ENCODE measurements around the gene MPZ. TPM values are rescaled to one million over a fixed set of nuclear protein-coding genes. Genes with fewer than 3 reads are reported as not detected.

MPZ gene
- total RNA-seq, 1 donor from 2014 or later = 2.5 TPM

- Histone ChIP-seq H3K4me3 (no peak overlapping the region), H3K9me3 (no peaks in the 10 kb centered on the region), H3K4me1 (no peaks in the 10 kb centered on the region), H3K36me3 (no peaks in the 10 kb centered on the region), H3K27me3 (no peaks in the 10 kb centered on the region), H3K27ac (no peak overlapping the region)
- ATAC-seq (no peak), DNase-seq (no peak)
- TF ChIP-seq, protein P1, sequence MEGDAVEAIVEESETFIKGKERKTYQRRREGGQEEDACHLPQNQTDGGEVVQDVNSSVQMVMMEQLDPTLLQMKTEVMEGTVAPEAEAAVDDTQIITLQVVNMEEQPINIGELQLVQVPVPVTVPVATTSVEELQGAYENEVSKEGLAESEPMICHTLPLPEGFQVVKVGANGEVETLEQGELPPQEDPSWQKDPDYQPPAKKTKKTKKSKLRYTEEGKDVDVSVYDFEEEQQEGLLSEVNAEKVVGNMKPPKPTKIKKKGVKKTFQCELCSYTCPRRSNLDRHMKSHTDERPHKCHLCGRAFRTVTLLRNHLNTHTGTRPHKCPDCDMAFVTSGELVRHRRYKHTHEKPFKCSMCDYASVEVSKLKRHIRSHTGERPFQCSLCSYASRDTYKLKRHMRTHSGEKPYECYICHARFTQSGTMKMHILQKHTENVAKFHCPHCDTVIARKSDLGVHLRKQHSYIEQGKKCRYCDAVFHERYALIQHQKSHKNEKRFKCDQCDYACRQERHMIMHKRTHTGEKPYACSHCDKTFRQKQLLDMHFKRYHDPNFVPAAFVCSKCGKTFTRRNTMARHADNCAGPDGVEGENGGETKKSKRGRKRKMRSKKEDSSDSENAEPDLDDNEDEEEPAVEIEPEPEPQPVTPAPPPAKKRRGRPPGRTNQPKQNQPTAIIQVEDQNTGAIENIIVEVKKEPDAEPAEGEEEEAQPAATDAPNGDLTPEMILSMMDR (IDR thresholded peaks at IDR 0.05) = no peak
- intact Hi-C loops (cut with DNase I) = no loop called here
Observed at GRCh38 chr1:161297415-161297814, 12.4 kb downstream of the MPZ start.

DNA sequence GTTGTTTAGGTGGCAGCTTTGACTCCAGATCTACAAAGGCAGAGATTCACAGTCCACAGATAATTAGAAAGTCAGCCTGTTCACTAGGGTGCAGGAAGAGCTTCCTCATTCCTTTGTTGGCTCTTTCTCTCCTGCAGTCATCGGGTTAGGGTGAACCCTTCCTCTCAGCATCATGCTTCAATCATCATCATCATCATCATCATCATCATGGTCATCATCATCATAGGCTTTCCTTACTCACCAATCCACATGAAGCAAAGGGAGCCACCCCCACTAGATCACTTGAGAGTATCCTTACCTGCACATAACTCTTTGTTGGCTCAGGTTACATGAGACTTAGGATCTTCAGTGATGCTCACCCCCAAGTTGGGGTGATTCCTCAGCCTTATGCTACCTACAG is 19.0 kb downstream of the MPZ start:
- Histone ChIP-seq H3K4me3 (no peak overlapping the region), H3K27ac (no peak overlapping the region), H3K4me1 (no peaks in the 10 kb centered on the region), H3K27me3 (no peaks in the 10 kb centered on the region), H3K36me3 (no peaks in the 10 kb centered on the region), H3K9me3 (no peaks in the 10 kb centered on the region)
- ATAC-seq = no peak
- DNase-seq = no peak
- intact Hi-C loops (cut with DNase I) = no loop called here
- TF ChIP-seq, protein P1 (IDR thresholded peaks at IDR 0.05) = no peak

DNA sequence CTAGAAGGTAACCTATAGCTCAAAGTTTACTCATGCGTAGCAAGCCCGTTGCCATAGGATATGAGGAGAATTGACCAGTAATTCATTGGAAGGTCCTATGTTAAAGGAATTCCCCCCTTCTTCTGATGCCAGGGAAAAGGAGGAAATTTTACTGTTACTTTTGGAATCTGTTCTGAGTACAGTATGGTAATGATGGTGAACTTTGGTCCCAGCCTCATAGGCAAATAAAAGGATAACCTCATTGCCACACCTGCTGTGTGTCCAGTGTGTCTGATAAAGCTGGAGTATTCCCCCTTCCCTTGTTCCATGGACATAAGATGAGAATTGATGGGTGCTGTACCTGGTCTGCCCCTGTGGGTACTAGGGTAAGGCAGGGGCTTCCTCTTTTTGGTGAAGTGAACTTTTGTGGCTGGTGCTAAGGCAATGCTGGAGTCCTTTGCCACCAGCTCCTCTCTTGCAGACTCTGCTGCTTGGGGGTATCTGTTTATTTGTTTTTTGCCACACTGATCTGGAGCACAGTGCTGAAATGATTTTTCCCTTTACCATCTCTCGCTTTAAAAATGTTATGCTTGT is 22.2 kb downstream of the MPZ start:
- DNase-seq (no peak), ATAC-seq (no peak)
- Histone ChIP-seq H3K36me3 (no peaks in the 10 kb centered on the region), H3K4me3 (no peak overlapping the region), H3K27ac (no peak overlapping the region), H3K4me1 (no peaks in the 10 kb centered on the region), H3K9me3 (no peaks in the 10 kb centered on the region), H3K27me3 (no peaks in the 10 kb centered on the region)
- TF ChIP-seq, protein P1 (IDR thresholded peaks at IDR 0.05) = no peak
- intact Hi-C loops (cut with DNase I) = no loop called here

DNA sequence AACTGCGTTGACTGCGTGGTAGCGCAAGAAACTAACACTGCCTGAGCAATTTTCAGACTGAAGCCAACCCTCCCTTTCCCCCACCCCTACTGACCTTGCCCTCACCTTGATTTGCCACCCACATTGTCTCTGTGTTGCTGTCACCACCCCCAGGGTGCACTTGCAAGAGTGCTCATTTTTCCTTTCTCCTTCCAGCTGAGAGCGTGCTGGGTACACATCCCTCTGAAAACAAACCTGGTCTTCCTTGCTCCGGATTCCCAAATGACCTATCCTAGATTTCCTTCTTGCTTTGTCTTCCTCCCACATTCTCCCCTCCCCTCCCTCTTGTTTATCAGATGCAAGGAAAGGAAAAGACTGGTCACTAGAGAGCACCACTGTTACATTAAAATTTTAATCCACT is 24.2 kb downstream of the MPZ start:
- H3K27me3 ChIP-seq = no peaks in the 10 kb centered on the region
- no peaks in the 10 kb centered on the region for H3K4me1 ChIP-seq
- H3K9me3 ChIP-seq = no peaks in the 10 kb centered on the region
- TF ChIP-seq, protein P1 (IDR thresholded peaks at IDR 0.05) = no peak
- no peaks in the 10 kb centered on the region for H3K36me3 ChIP-seq
- intact Hi-C loops (cut with DNase I) = no loop called here
- ATAC-seq (no peak), DNase-seq (no peak)
- H3K4me3 ChIP-seq = no peak overlapping the region
- no peak overlapping the region for H3K27ac ChIP-seq

DNA sequence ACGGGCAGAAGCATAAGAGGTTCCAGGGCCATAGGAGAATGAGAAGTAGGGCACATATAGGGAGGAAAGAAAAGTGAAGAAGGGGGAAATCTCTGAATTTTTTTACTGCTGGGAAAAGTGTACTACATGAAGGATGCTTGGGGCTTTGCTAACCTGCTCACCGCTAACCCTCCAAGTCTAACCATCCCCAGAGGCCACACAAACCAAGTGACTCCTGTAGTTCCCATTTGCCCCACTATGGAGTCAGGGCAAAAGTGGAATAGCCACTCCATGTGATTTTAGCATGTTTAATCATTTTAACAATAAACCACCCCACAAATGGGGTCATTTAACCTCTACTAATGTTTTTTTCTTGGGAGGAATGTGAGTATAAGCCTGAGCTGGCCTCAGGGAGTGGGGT is 24.7 kb downstream of the MPZ start:
- Histone ChIP-seq H3K36me3 (no peaks in the 10 kb centered on the region), H3K4me1 (no peaks in the 10 kb centered on the region)
- intact Hi-C loops (cut with DNase I) = no loop called here

More for the DNA sequence above, 24.7 kb downstream of the MPZ start:
- H3K27me3 ChIP-seq = no peaks in the 10 kb centered on the region
- H3K27ac ChIP-seq = no peak overlapping the region
- no peak for DNase-seq
- TF ChIP-seq, protein P1 (IDR thresholded peaks at IDR 0.05) = no peak
- H3K9me3 ChIP-seq = no peaks in the 10 kb centered on the region
- no peak for ATAC-seq
- H3K4me3 ChIP-seq = no peak overlapping the region

Data from upper lobe of right lung (tissue), 1 donor.